Heart right ventricle (tissue), 16 donors: ENCODE data around the gene SENP3. TPM values are rescaled to one million over a fixed set of nuclear protein-coding genes. Genes with fewer than 3 reads are reported as not detected.

Source experiments
- ATAC-seq, 8 donors: fragments of 200-7000 bp; cut with Tn5 transposase; one replicate each; pipeline ENCODE4 v1.9.1; 2020; ENCODE audit warnings: mild to moderate bottlenecking in 8 of 8, moderate library complexity in 8 of 8, moderate number of reproducible peaks in 1 of 8
- DNase-seq, 2 donors: peaks; one replicate each; pipeline ENCODE4 v3.0.0-alpha.2; 2020
- H3K27ac ChIP-seq, 10 donors: fragments of 200-600 bp; sonication (generic) in 2 of 10; one replicate each; pipeline versions ENCODE4 v1.5.0 to v1.8.0; 2020 to 2022; ENCODE audit warnings: mild to moderate bottlenecking in 3 of 10
- H3K27me3 ChIP-seq, 7 donors: fragments of 200-600 bp; one replicate each; pipeline ENCODE4 v1.8.0; 2021 to 2022; ENCODE audit warnings: mild to moderate bottlenecking in 2 of 7
- H3K36me3 ChIP-seq, 9 donors: fragments of 200-600 bp; sonication (generic) in 1 of 9; one replicate each; pipeline versions ENCODE4 v1.5.0 to v1.8.0; 2020 to 2022; ENCODE audit warnings: mild to moderate bottlenecking in 2 of 9
- H3K4me1 ChIP-seq, 9 donors: fragments of 200-600 bp; sonication (generic) in 1 of 9; one replicate each; pipeline versions ENCODE4 v1.5.0 to v1.8.0; 2020 to 2022; ENCODE audit warnings: mild to moderate bottlenecking in 4 of 9
- H3K4me3 ChIP-seq, 10 donors: fragments of 200-600 bp; sonication (generic) in 2 of 10; one replicate each; pipeline versions ENCODE4 v1.5.0 to v1.8.0; 2020 to 2022; ENCODE audit warnings: mild to moderate bottlenecking in 7 of 10, moderate library complexity in 2 of 10
- H3K9me3 ChIP-seq, 11 donors: fragments of 200-600 bp in 10 of 11; sonication (generic) in 2 of 11; one replicate each; pipeline versions ENCODE4 v1.5.0 to v1.8.0; 2013 to 2022; ENCODE audit warnings: mild to moderate bottlenecking in 2 of 11, control low read depth in 1 of 11, moderate library complexity in 1 of 11
- CTCF ChIP-seq, 9 donors: fragments of 200-600 bp; sonication (generic) in 2 of 9; IDR thresholded peaks; one replicate each; pipeline versions ENCODE4 v1.5.0 to v1.8.0; 2021 to 2022; ENCODE audit warnings: antibody characterized with exemption in 9 of 9, mild to moderate bottlenecking in 5 of 9, moderate library complexity in 1 of 9
- WGBS, 2 donors: extraction: QIAGEN DNeasy Blood & Tissue Kit; methylation state at CpG; one replicate each; pipeline ENCODE4 v1.1.7; 2013; ENCODE audit warnings: inconsistent platforms in 1 of 2; 5-methylcytosine and 5-hydroxymethylcytosine counted together
- intact Hi-C, 10 donors: fragments of 100-400 bp; cut with DNase I; formaldehyde crosslinking; loops; one replicate each; pipeline versions ENCODE4 v1.11.1 to v1.14.2; 2022
- polyA plus RNA-seq, 2 donors: library from polyadenylated mRNA; stranded (reverse); fragments of 200-250 nt; gene quantifications; one replicate each; pipeline ENCODE4 v1.2.3, GENCODE V29; 2013
- total RNA-seq, 10 donors: library from RNA; stranded (reverse); fragmentation: NEBNext Ultra II Directional in 3 of 10; extraction: Animal tissue kit (Norgen Biotek cat#: 25700) in 3 of 10; gene quantifications; one replicate each; pipeline versions ENCODE4 v1.2.1 to v1.2.4, GENCODE V29; 2021 to 2023
- donor health status: Arrhythmogenic right ventricular cardiomyopathy.
- donor health status: ischemic (EF 13 %, LVEDD 7.1; RV severe dilation, severe dysfunction).
- donor health status: healthy with polysubstance abuse.
- donor health status: DM: no; HTN: yes; CAD: no.
- donor health status: DM: no; HTN: no; CAD: no.
- donor health status: ischemic (EF 25% LVEDD 6.9; RV normal size, moderate dysfunction).
- donor health status: ischemic (EF 25% LVEDD 5.7; RV mildly dilated, moderate dysfunction).
- donor health status: healthy.
- donor health status: DM: yes; HTN: yes; CAD: no.
- donor health status: Ischemic cardiomyopathy.
- donor health status: ischemic (EF 35%, LVEDD 5.7; RV mildly dilated, moderate dysfunction).
- donor health status: nonischemic (EF 11% LVEDD 7.7; RV severe dilation, severe dysfunction).
- donor health status: DM: yes; HTN: yes; CAD: no.
- donor health status: PGD.
- donor health status: ischemic (EF 29% LVEDD 5.4; RV normal size, mild dysfunction).
- donor health status: nonischemic (EF 23%, LVEDD 6.1; RV moderate dilation, normal function).

The SENP3 gene
- total and polyA plus RNA-seq, 12 donors = 22.4 to 46.6 (median 28.3) TPM

- TF ChIP-seq CTCF (IDR thresholded peaks at IDR 0.05) = peak; percentile 80 to 93 (median 87)
- peak; percentile 91 to 92 for DNase-seq
- peak overlapping the region; percentile 83 to 99 (median 94) for H3K27ac ChIP-seq
- H3K4me3 ChIP-seq = peak overlapping the region; percentile 84 to 100 (median 96)
- peaks cover 0 to 38% (median 28%) of the 10 kb centered on the region in 9 donors for H3K36me3 ChIP-seq
- H3K4me1 ChIP-seq = peaks cover 41 to 73% (median 69%) of the 10 kb centered on the region in 9 donors
- no peaks in the 10 kb centered on the region for H3K9me3 ChIP-seq
- 0 to 1% methylated on average over 32 of the region's 32 CpGs for WGBS, 2 donors
- ATAC-seq = peak; percentile 66 to 86 (median 78)
- no peaks in the 10 kb centered on the region for H3K27me3 ChIP-seq
- intact Hi-C loops = loop anchor here in 8 of 10 donors (1.0 to 10.0 kb wide), 13 partner anchors 38 to 306 kb away; partner anchors contain the start of genes KCTD11 (in 4 of the 8), TMEM95 (in 3 of the 8), FGF11 (in 2 of the 8) and POLR2A (in 2 of the 8)
These were observed 617 bp upstream of the SENP3 start for GRCh38 chr17:7561028-7561575.

- peaks cover 0 to 49% (median 32%) of the 10 kb centered on the region in 9 donors for H3K36me3 ChIP-seq
- no peaks in the 10 kb centered on the region for H3K27me3 ChIP-seq
- no peak for DNase-seq
- no peaks in the 10 kb centered on the region for H3K9me3 ChIP-seq
- peak in 1 of 8 donors; percentile 3 for ATAC-seq
- peaks cover 38 to 69% (median 63%) of the 10 kb centered on the region in 9 donors for H3K4me1 ChIP-seq
- peak overlapping the region; percentile 84 to 100 (median 96) for H3K4me3 ChIP-seq
- H3K27ac ChIP-seq = peak overlapping the region; percentile 83 to 99 (median 94)
- WGBS, 2 donors = 0% methylated on average over 19 to 28 of the region's 28 CpGs
- TF ChIP-seq CTCF (IDR thresholded peaks at IDR 0.05) = no peak
- intact Hi-C loops = loop anchor here in 7 of 10 donors (5.0 to 10.0 kb wide), 7 partner anchors 45 to 307 kb away; partner anchors contain the start of genes KCTD11 (in 4 of the 7), TMEM95 (in 3 of the 7), FGF11 (in 2 of the 7) and TMEM102 (in 2 of the 7)
These were observed 488 bp downstream of the SENP3 start for GRCh38 chr17:7562208-7562605.

DNA sequence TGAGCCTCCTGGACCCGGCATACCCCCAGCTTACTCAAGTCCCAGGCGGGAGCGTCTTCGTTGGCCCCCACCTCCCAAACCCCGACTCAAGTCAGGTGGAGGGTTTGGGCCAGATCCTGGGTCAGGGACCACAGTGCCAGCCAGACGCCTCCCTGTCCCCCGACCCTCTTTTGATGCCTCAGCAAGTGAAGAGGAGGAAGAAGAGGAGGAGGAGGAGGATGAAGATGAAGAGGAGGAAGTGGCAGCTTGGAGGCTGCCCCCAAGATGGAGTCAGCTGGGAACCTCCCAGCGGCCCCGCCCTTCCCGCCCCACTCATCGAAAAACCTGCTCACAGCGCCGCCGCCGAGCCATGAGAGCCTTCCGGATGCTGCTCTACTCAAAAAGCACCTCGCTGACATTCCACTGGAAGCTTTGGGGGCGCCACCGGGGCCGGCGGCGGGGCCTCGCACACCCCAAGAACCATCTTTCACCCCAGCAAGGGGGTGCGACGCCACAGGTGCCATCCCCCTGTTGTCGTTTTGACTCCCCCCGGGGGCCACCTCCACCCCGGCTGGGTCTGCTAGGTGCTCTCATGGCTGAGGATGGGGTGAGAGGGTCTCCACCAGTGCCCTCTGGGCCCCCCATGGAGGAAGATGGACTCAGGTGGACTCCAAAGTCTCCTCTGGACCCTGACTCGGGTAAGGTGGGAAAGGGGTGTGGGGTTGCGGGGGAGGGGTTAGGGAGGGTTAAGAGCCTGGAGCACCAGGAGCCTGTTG is 1.6 kb downstream of the SENP3 start:
- H3K27me3 ChIP-seq = no peaks in the 10 kb centered on the region
- no peak overlapping the region for H3K27ac ChIP-seq
- intact Hi-C loops = loop anchor here in 7 of 10 donors (5.0 to 10.0 kb wide), 7 partner anchors 46 to 308 kb away; partner anchors contain the start of genes KCTD11 (in 4 of the 7), TMEM95 (in 3 of the 7), FGF11 (in 2 of the 7) and TMEM102 (in 2 of the 7)
- peaks cover 0 to 57% (median 38%) of the 10 kb centered on the region in 9 donors for H3K36me3 ChIP-seq
- TF ChIP-seq CTCF (IDR thresholded peaks at IDR 0.05) = no peak
- no peak for ATAC-seq
- peak overlapping the region in 6 of 10 donors; percentile 84 to 100 (median 96) for H3K4me3 ChIP-seq
- 90% methylated on average over 30 of the region's 30 CpGs for WGBS, 2 donors
- no peaks in the 10 kb centered on the region for H3K9me3 ChIP-seq
- H3K4me1 ChIP-seq = peaks cover 29 to 58% (median 53%) of the 10 kb centered on the region in 9 donors
- DNase-seq = no peak

DNA sequence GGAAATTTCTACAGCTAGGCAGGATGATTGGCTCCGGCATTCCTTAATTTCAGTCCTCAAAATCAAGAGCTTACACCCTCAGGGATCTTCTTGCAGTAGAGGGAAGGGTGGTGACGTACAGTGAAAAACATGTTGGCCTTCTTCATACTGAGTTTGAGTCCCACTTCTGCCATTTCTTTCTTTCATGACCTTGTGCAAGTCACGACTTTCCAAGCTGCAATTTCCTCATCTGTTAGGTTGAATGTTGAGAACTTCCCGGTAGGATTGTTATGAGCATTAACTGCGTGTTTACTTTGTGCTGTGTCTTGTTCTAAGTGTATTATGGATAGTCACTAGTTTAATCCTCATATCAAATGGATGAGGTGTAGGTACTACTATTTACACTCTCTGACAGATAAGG is 7.9 kb downstream of the SENP3 start:
- no peaks in the 10 kb centered on the region for H3K9me3 ChIP-seq
- H3K4me3 ChIP-seq = no peak overlapping the region
- intact Hi-C loops = loop anchor here in 2 of 10 donors (10.0 kb wide), 3 partner anchors 55 to 315 kb away; partner anchors contain the start of genes CTDNEP1 (in 1 of the 2), ELP5 (in 1 of the 2), KCTD11 (in 1 of the 2) and TMEM95 (in 1 of the 2)
- 88 to 92% methylated on average over 5 of the region's 5 CpGs for WGBS, 2 donors
- H3K27ac ChIP-seq = no peak overlapping the region
- H3K36me3 ChIP-seq = peaks cover 0 to 74% (median 44%) of the 10 kb centered on the region in 9 donors
- TF ChIP-seq CTCF (IDR thresholded peaks at IDR 0.05) = no peak
- no peaks in the 10 kb centered on the region for H3K27me3 ChIP-seq
- peaks cover 5 to 22% (median 18%) of the 10 kb centered on the region in 9 donors for H3K4me1 ChIP-seq
- ATAC-seq (no peak), DNase-seq (no peak)
